ENCODE data around the gene TIAM2.

Gene TIAM2

GRCh38 chr6:155292711-155293110 lies 297.6 kb downstream of the TIAM2 start:
- no peak for DNase-seq (ENCODE audit: low spot score)

DNA sequence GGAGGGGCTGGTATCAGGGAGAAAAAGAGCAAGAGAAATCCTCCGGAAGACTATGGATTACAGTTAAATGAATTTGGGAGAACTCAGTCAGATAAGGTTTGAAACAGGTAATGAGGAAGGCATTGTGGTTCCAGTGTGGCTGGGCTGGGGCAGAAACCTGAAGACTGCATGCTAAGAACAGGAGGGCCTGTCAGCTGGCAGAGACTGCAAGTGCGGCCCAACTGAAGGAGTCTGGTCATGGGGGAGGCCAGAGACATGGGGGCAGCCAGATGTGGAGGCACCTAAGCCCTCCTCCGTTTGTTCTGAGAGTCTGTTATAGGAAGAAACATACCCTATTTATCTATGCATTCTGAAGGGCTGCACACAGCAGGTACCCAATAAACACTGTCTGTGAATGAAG lies 302.6 kb downstream of the TIAM2 start:
- DNase-seq (ENCODE audit: low spot score), result no peak

GRCh38 chr6:155301867-155302266 lies 306.8 kb downstream of the TIAM2 start:
- DNase-seq (ENCODE audit: low spot score), result no peak

DNA sequence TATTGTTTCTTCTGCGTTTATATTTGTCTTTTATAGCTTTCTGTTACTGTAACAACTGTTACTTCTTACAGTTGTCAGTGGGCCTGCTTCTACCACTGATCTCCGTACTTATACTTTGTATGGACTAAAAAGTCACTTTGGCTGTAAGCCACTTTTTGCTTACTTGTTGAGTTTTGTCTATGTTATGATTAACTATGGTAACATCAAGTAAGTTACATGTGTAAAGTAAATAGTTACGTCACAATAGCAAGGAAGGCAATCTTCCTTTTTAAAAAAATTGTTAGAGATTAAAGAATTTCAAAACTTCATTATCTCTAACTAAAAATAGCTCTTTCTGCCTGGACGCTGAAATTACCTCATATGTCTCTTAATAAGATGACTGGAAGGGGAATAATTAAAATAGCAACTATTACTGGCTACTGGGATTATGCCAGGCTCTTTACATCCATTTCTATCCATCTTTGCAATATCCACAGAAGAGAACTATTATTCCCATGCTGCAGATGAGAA lies 308.3 kb downstream of the TIAM2 start:
- no peak for DNase-seq (ENCODE audit: low spot score)

GRCh38 chr6:155306958-155307357 lies 311.8 kb downstream of the TIAM2 start:
- DNase-seq (ENCODE audit: low spot score), result no peak
